ENCODE measurements around the gene RIC8B. TPM values are rescaled to one million over a fixed set of nuclear protein-coding genes. Genes with fewer than 3 reads are reported as not detected.
"Not testable (repeated sequence)": the region's sequence is repeated elsewhere in the genome, so short reads cannot be mapped to it uniquely, and the experiment has no call there.

Gene RIC8B
- total RNA-seq (10 to 100 TPM in 4 of 5 experiments, 1 to 10 TPM in 1; 9.8 to 21.1 (median 15.6) TPM), polyA plus RNA-seq (10 to 100 TPM in 1 of 2 donors, 1 to 10 TPM in 1; 8.0 to 11.4 TPM), total RNA-seq (33.7 reads per million, percentile 62 among the genes with 10 or more reads in this experiment)

GRCh38 chr12:106774005-106774807 is at the start of gene RIC8B:
RIC8B (plus strand) TSS chr12:106774682; CDS start chr12:106774746, 64 bp downstream.
- Mint-ChIP-seq H3K36me3 (peaks cover 0 to 4% (median 0%) of the 10 kb centered on the region in 5 donors), H3K27me3 (peaks cover 0 to 7% (median 0%) of the 10 kb centered on the region in 5 donors), H3K4me3 (peak within 1 kb of the TSS; percentile 92 to 100 (median 97)), H3K27ac (peak within 1 kb of the TSS; percentile 94 to 99 (median 97)), H3K4me1 (peaks cover 22 to 49% (median 39%) of the 10 kb centered on the region in 7 donors), H3K9me3 (no peaks in the 10 kb centered on the region)
- ChIA-PET POLR2A (interaction anchor here (1.6 kb wide), 1 partner anchor 9 kb away, joined by 4 read pairs; no protein-coding TSS in a partner anchor), CTCF (interaction anchor here (1.9 kb wide), 1 partner anchor 67 kb away, joined by 4 read pairs; no protein-coding TSS in a partner anchor)
- intact Hi-C loops (cut with micrococcal nuclease) = loop anchor here (1.0 to 10.0 kb wide), 16 partner anchors 13 to 1669 kb away; partner anchors contain the start of genes CRY1 (in 2 of the 2), POLR3B (in 2 of the 2), PRDM4 (in 2 of the 2) and TCP11L2 (in 2 of the 2)
- H3K4me3 ChIP-seq (ENCODE audit: low read length) = peak within 1 kb of the TSS; percentile 84
- H3K9me3 ChIP-seq (ENCODE audit: control insufficient read depth in 2 of 3, low read length in 3 of 3) = no peaks in the 10 kb centered on the region
- ATAC-seq (peak; percentile 91), DNase-seq (peak; percentile 63 to 84 (median 70))
- H3K27ac ChIP-seq (ENCODE audit: low read depth, low read length) = peak within 1 kb of the TSS; percentile 88
- H3K36me3 ChIP-seq (ENCODE audit: control insufficient read depth in 2 of 3, insufficient read depth in 3 of 3, low read length in 3 of 3) = peaks cover 0 to 7% (median 0%) of the 10 kb centered on the region in 3 experiments
- H3K4me1 ChIP-seq (ENCODE audit: control insufficient read depth in 2 of 2, insufficient read depth in 2 of 2, low read length in 2 of 2) = peaks cover 0 to 19% of the 10 kb centered on the region in 2 donors
- H3K27me3 ChIP-seq (ENCODE audit: control insufficient read depth in 2 of 2, insufficient read depth in 2 of 2, low read length in 2 of 2) = no peaks in the 10 kb centered on the region

GRCh38 chr12:106724934-106725333 is 49.5 kb upstream of the RIC8B start:
- Mint-ChIP-seq H3K36me3 (peaks cover 0 to 1% (median 0%) of the 10 kb centered on the region in 5 donors), H3K9me3 (peaks cover 0 to 2% (median 0%) of the 10 kb centered on the region in 11 donors), H3K4me3 (no peak overlapping the region), H3K4me1 (peaks cover 0 to 3% (median 0%) of the 10 kb centered on the region in 7 donors), H3K27me3 (peaks cover 0 to 12% (median 0%) of the 10 kb centered on the region in 5 donors), H3K27ac (no peak overlapping the region)
- no peak for ATAC-seq
- Histone ChIP-seq H3K4me3 (ENCODE audit: low read length) (no peak overlapping the region), H3K27ac (ENCODE audit: low read depth, low read length) (no peak overlapping the region), H3K9me3 (ENCODE audit: control insufficient read depth in 2 of 3, low read length in 3 of 3) (no peaks in the 10 kb centered on the region), H3K4me1 (ENCODE audit: control insufficient read depth in 2 of 2, insufficient read depth in 2 of 2, low read length in 2 of 2) (no peaks in the 10 kb centered on the region), H3K27me3 (ENCODE audit: control insufficient read depth in 2 of 2, insufficient read depth in 2 of 2, low read length in 2 of 2) (no peaks in the 10 kb centered on the region), H3K36me3 (ENCODE audit: control insufficient read depth in 2 of 3, insufficient read depth in 3 of 3, low read length in 3 of 3) (no peaks in the 10 kb centered on the region)
- intact Hi-C loops (cut with micrococcal nuclease) = no loop called here
- POLR2A ChIA-PET = no interaction called here
- CTCF ChIA-PET = interaction anchor here (1.1 kb wide), 1 partner anchor 11 kb away, joined by 3 read pairs; no protein-coding TSS in a partner anchor
- no peak for DNase-seq

- POLR2A ChIA-PET, H3K36me3 Mint-ChIP-seq, H3K4me3 Mint-ChIP-seq: not testable (repeated sequence)
These were observed 47.8 kb upstream of the RIC8B start for GRCh38 chr12:106726603-106727202.

GRCh38 chr12:106729611-106730010 is 44.9 kb upstream of the RIC8B start:
- Mint-ChIP-seq H3K4me1 (peaks cover 0 to 4% (median 0%) of the 10 kb centered on the region in 7 donors), H3K27ac (no peak overlapping the region), H3K9me3 (peaks cover 0 to 4% (median 0%) of the 10 kb centered on the region in 11 donors), H3K27me3 (peaks cover 0 to 4% (median 0%) of the 10 kb centered on the region in 5 donors), H3K36me3 (peaks cover 0 to 1% (median 0%) of the 10 kb centered on the region in 5 donors), H3K4me3 (no peak overlapping the region)
- Histone ChIP-seq H3K27ac (ENCODE audit: low read depth, low read length) (no peak overlapping the region), H3K4me1 (ENCODE audit: control insufficient read depth in 2 of 2, insufficient read depth in 2 of 2, low read length in 2 of 2) (no peaks in the 10 kb centered on the region), H3K9me3 (ENCODE audit: control insufficient read depth in 2 of 3, low read length in 3 of 3) (no peaks in the 10 kb centered on the region), H3K4me3 (ENCODE audit: low read length) (no peak overlapping the region), H3K36me3 (ENCODE audit: control insufficient read depth in 2 of 3, insufficient read depth in 3 of 3, low read length in 3 of 3) (no peaks in the 10 kb centered on the region), H3K27me3 (ENCODE audit: control insufficient read depth in 2 of 2, insufficient read depth in 2 of 2, low read length in 2 of 2) (no peaks in the 10 kb centered on the region)
- ATAC-seq (no peak), DNase-seq (no peak)
- intact Hi-C loops (cut with micrococcal nuclease) = no loop called here
- ChIA-PET CTCF (no interaction called here), POLR2A (no interaction called here)

More at GRCh38 chr12:106726603-106727202, 47.8 kb upstream of the RIC8B start:
- CTCF ChIA-PET = interaction anchor here (1.5 kb wide), 1 partner anchor 115 kb away, joined by 3 read pairs; no protein-coding TSS in a partner anchor
- H3K4me1 ChIP-seq (ENCODE audit: control insufficient read depth in 2 of 2, insufficient read depth in 2 of 2, low read length in 2 of 2); H3K9me3 ChIP-seq (ENCODE audit: control insufficient read depth in 2 of 3, low read length in 3 of 3); H3K27me3 Mint-ChIP-seq; H3K27ac ChIP-seq (ENCODE audit: low read depth, low read length); H3K27ac Mint-ChIP-seq; H3K4me3 ChIP-seq (ENCODE audit: low read length); H3K4me1 Mint-ChIP-seq; H3K27me3 ChIP-seq (ENCODE audit: control insufficient read depth in 2 of 2, insufficient read depth in 2 of 2, low read length in 2 of 2); H3K9me3 Mint-ChIP-seq; H3K36me3 ChIP-seq (ENCODE audit: control insufficient read depth in 2 of 3, insufficient read depth in 3 of 3, low read length in 3 of 3); intact Hi-C loops (cut with micrococcal nuclease); ATAC-seq: not testable (repeated sequence)
- DNase-seq = peak in 1 of 9 donors; percentile 25

GRCh38 chr12:106732890-106733289 is 41.6 kb upstream of the RIC8B start:
- no peak for ATAC-seq
- no peak overlapping the region for H3K27ac ChIP-seq (ENCODE audit: low read depth, low read length)
- Mint-ChIP-seq H3K9me3 (peaks cover 0 to 4% (median 0%) of the 10 kb centered on the region in 11 donors), H3K27ac (no peak overlapping the region), H3K4me1 (peaks cover 0 to 8% (median 5%) of the 10 kb centered on the region in 7 donors), H3K4me3 (no peak overlapping the region), H3K27me3 (peaks cover 0 to 6% (median 0%) of the 10 kb centered on the region in 5 donors), H3K36me3 (no peaks in the 10 kb centered on the region)
- DNase-seq = no peak
- ChIA-PET POLR2A (no interaction called here), CTCF (interaction anchor here (0.9 kb wide), 1 partner anchor 108 kb away, joined by 3 read pairs; no protein-coding TSS in a partner anchor)
- H3K4me1 ChIP-seq (ENCODE audit: control insufficient read depth in 2 of 2, insufficient read depth in 2 of 2, low read length in 2 of 2) = no peaks in the 10 kb centered on the region
- intact Hi-C loops (cut with micrococcal nuclease) = no loop called here
- no peaks in the 10 kb centered on the region for H3K9me3 ChIP-seq (ENCODE audit: control insufficient read depth in 2 of 3, low read length in 3 of 3)
- H3K36me3 ChIP-seq (ENCODE audit: control insufficient read depth in 2 of 3, insufficient read depth in 3 of 3, low read length in 3 of 3) = no peaks in the 10 kb centered on the region
- no peaks in the 10 kb centered on the region for H3K27me3 ChIP-seq (ENCODE audit: control insufficient read depth in 2 of 2, insufficient read depth in 2 of 2, low read length in 2 of 2)
- H3K4me3 ChIP-seq (ENCODE audit: low read length) = no peak overlapping the region

GRCh38 chr12:106733660-106734059 is 40.8 kb upstream of the RIC8B start:
- no peak for ATAC-seq
- Histone ChIP-seq H3K4me3 (ENCODE audit: low read length) (no peak overlapping the region), H3K4me1 (ENCODE audit: control insufficient read depth in 2 of 2, insufficient read depth in 2 of 2, low read length in 2 of 2) (no peaks in the 10 kb centered on the region), H3K9me3 (ENCODE audit: control insufficient read depth in 2 of 3, low read length in 3 of 3) (no peaks in the 10 kb centered on the region), H3K36me3 (ENCODE audit: control insufficient read depth in 2 of 3, insufficient read depth in 3 of 3, low read length in 3 of 3) (no peaks in the 10 kb centered on the region), H3K27ac (ENCODE audit: low read depth, low read length) (no peak overlapping the region), H3K27me3 (ENCODE audit: control insufficient read depth in 2 of 2, insufficient read depth in 2 of 2, low read length in 2 of 2) (no peaks in the 10 kb centered on the region)
- no peak overlapping the region for H3K27ac Mint-ChIP-seq
- H3K27me3 Mint-ChIP-seq = peaks cover 0 to 5% (median 0%) of the 10 kb centered on the region in 5 donors
- H3K9me3 Mint-ChIP-seq = peaks cover 0 to 2% (median 0%) of the 10 kb centered on the region in 11 donors
- ChIA-PET CTCF (interaction anchor here (0.9 kb wide), 1 partner anchor 107 kb away, joined by 3 read pairs; no protein-coding TSS in a partner anchor), POLR2A (interaction anchor here (0.7 kb wide), 1 partner anchor 1703 kb away, joined by 3 read pairs; no protein-coding TSS in a partner anchor)
- H3K4me3 Mint-ChIP-seq = no peak overlapping the region
- peaks cover 0 to 8% (median 5%) of the 10 kb centered on the region in 7 donors for H3K4me1 Mint-ChIP-seq
- H3K36me3 Mint-ChIP-seq = no peaks in the 10 kb centered on the region
- intact Hi-C loops (cut with micrococcal nuclease) = no loop called here
- no peak for DNase-seq

All from naive thymus-derived CD4-positive, alpha-beta T cell (primary cell).